Measurements from ENCODE around the gene OR3A1. TPM values are rescaled to one million over a fixed set of nuclear protein-coding genes. Genes with fewer than 3 reads are reported as not detected.
"Not testable (repeated sequence)": the region's sequence is repeated elsewhere in the genome, so short reads cannot be mapped to it uniquely, and the experiment has no call there.

Gene OR3A1
- total RNA-seq (not detected), polyA plus RNA-seq (not detected)
- long read RNA-seq, donor 1 = 0 reads
- long read RNA-seq, donor 2 = 0 reads
- long read RNA-seq, donor 3 = 0 reads
- long read RNA-seq, donor 4 = 0 reads

GRCh38 chr17:3298260-3298659 lies at the start of gene OR3A1:
TSS of gene OR3A1 (minus strand) at chr17:3298360. CDS start at chr17:3292582, 5,778 bp downstream.
- intact Hi-C loops (cut with DNase I) = no loop called here
- Histone ChIP-seq H3K27me3 (ENCODE audit: control insufficient read depth, insufficient read depth) (no peaks in the 10 kb centered on the region), H3K4me1 (ENCODE audit: control insufficient read depth, insufficient read depth, low read length) (no peaks in the 10 kb centered on the region), H3K27ac (ENCODE audit: low read length) (no peak within 1 kb of the TSS), H3K9me3 (ENCODE audit: control insufficient read depth, low read length) (peaks cover 2% of the 10 kb centered on the region), H3K4me3 (ENCODE audit: low read length) (no peak within 1 kb of the TSS)
- ATAC-seq = no peak
- DNase-seq = no peak
- WGBS = 73% methylated on average over 6 of the region's 6 CpGs

GRCh38 chr17:3342782-3343181 lies 44.6 kb upstream of the OR3A1 start:
- DNase-seq; H3K27ac ChIP-seq (ENCODE audit: low read length); H3K27me3 ChIP-seq (ENCODE audit: control insufficient read depth, insufficient read depth); H3K4me1 ChIP-seq (ENCODE audit: control insufficient read depth, insufficient read depth, low read length); intact Hi-C loops (cut with DNase I); H3K9me3 ChIP-seq (ENCODE audit: control insufficient read depth, low read length); ATAC-seq; H3K4me3 ChIP-seq (ENCODE audit: low read length): not testable (repeated sequence)
- WGBS = 88% methylated on average over 12 of the region's 12 CpGs

- no peak overlapping the region for H3K27ac ChIP-seq (ENCODE audit: low read length)
- H3K27me3 ChIP-seq (ENCODE audit: control insufficient read depth, insufficient read depth) = no peaks in the 10 kb centered on the region
- peaks cover 2% of the 10 kb centered on the region for H3K4me1 ChIP-seq (ENCODE audit: control insufficient read depth, insufficient read depth, low read length)
- WGBS = 37% methylated on average over 4 of the region's 4 CpGs
- DNase-seq = no peak
- ATAC-seq = no peak
- no peaks in the 10 kb centered on the region for H3K9me3 ChIP-seq (ENCODE audit: control insufficient read depth, low read length)
- H3K4me3 ChIP-seq (ENCODE audit: low read length) = no peak overlapping the region
- intact Hi-C loops (cut with DNase I) = loop anchor here in 1 of 4 donors (10.0 kb wide), 1 partner anchor 511 kb away; no protein-coding TSS in a partner anchor
Observed at GRCh38 chr17:3335876-3336275, 37.7 kb upstream of the OR3A1 start.

GRCh38 chr17:3318336-3318735 lies 20.2 kb upstream of the OR3A1 start:
- no peak overlapping the region for H3K27ac ChIP-seq (ENCODE audit: low read length)
- H3K27me3 ChIP-seq (ENCODE audit: control insufficient read depth, insufficient read depth) = no peaks in the 10 kb centered on the region
- WGBS = 64% methylated on average over 5 of the region's 5 CpGs
- H3K9me3 ChIP-seq (ENCODE audit: control insufficient read depth, low read length) = no peaks in the 10 kb centered on the region
- DNase-seq (no peak), ATAC-seq (no peak)
- intact Hi-C loops (cut with DNase I) = no loop called here
- no peaks in the 10 kb centered on the region for H3K4me1 ChIP-seq (ENCODE audit: control insufficient read depth, insufficient read depth, low read length)
- no peak overlapping the region for H3K4me3 ChIP-seq (ENCODE audit: low read length)

GRCh38 chr17:3316836-3317235 lies 18.7 kb upstream of the OR3A1 start:
- Histone ChIP-seq H3K4me3 (ENCODE audit: low read length) (no peak overlapping the region), H3K9me3 (ENCODE audit: control insufficient read depth, low read length) (no peaks in the 10 kb centered on the region), H3K27me3 (ENCODE audit: control insufficient read depth, insufficient read depth) (peaks cover under 1% of the 10 kb centered on the region), H3K27ac (ENCODE audit: low read length) (no peak overlapping the region), H3K4me1 (ENCODE audit: control insufficient read depth, insufficient read depth, low read length) (no peaks in the 10 kb centered on the region)
- intact Hi-C loops (cut with DNase I) = no loop called here
- ATAC-seq (no peak), DNase-seq (no peak)
- WGBS = 60% methylated on average over 3 of the region's 3 CpGs

GRCh38 chr17:3308603-3309002 lies 10.4 kb upstream of the OR3A1 start:
- no peaks in the 10 kb centered on the region for H3K9me3 ChIP-seq (ENCODE audit: control insufficient read depth, low read length)
- no peak for ATAC-seq
- intact Hi-C loops (cut with DNase I) = no loop called here
- no peak overlapping the region for H3K4me3 ChIP-seq (ENCODE audit: low read length)
- WGBS = 71% methylated on average over 4 of the region's 4 CpGs
- no peak for DNase-seq
- H3K27me3 ChIP-seq (ENCODE audit: control insufficient read depth, insufficient read depth) = peaks cover 2% of the 10 kb centered on the region
- no peak overlapping the region for H3K27ac ChIP-seq (ENCODE audit: low read length)
- H3K4me1 ChIP-seq (ENCODE audit: control insufficient read depth, insufficient read depth, low read length) = no peaks in the 10 kb centered on the region

- no peaks in the 10 kb centered on the region for H3K4me1 ChIP-seq (ENCODE audit: control insufficient read depth, insufficient read depth, low read length)
- DNase-seq = no peak
- WGBS = 63% methylated on average over 4 of the region's 4 CpGs
- H3K9me3 ChIP-seq (ENCODE audit: control insufficient read depth, low read length) = no peaks in the 10 kb centered on the region
- H3K27ac ChIP-seq (ENCODE audit: low read length) = no peak overlapping the region
- no peak for ATAC-seq
- intact Hi-C loops (cut with DNase I) = no loop called here
- H3K4me3 ChIP-seq (ENCODE audit: low read length) = no peak overlapping the region
- no peaks in the 10 kb centered on the region for H3K27me3 ChIP-seq (ENCODE audit: control insufficient read depth, insufficient read depth)
Observed at GRCh38 chr17:3295632-3296031, 2.5 kb downstream of the OR3A1 start.

- H3K9me3 ChIP-seq (ENCODE audit: control insufficient read depth, low read length); H3K4me3 ChIP-seq (ENCODE audit: low read length); H3K4me1 ChIP-seq (ENCODE audit: control insufficient read depth, insufficient read depth, low read length); H3K27ac ChIP-seq (ENCODE audit: low read length); H3K27me3 ChIP-seq (ENCODE audit: control insufficient read depth, insufficient read depth); ATAC-seq; intact Hi-C loops (cut with DNase I); DNase-seq: not testable (repeated sequence)
- WGBS = 83% methylated on average over 1 of the region's 1 CpG
Observed at GRCh38 chr17:3293548-3293947, 4.6 kb downstream of the OR3A1 start.

- intact Hi-C loops (cut with DNase I) = no loop called here
- DNase-seq = no peak
- no peak for ATAC-seq
- Histone ChIP-seq H3K4me3 (ENCODE audit: low read length) (no peak overlapping the region), H3K27me3 (ENCODE audit: control insufficient read depth, insufficient read depth) (no peaks in the 10 kb centered on the region), H3K27ac (ENCODE audit: low read length) (no peak overlapping the region), H3K9me3 (ENCODE audit: control insufficient read depth, low read length) (no peaks in the 10 kb centered on the region), H3K4me1 (ENCODE audit: control insufficient read depth, insufficient read depth, low read length) (no peaks in the 10 kb centered on the region)
- WGBS = 82% methylated on average over 1 of the region's 1 CpG
Observed at GRCh38 chr17:3282901-3283300, 15.3 kb downstream of the OR3A1 start.

- Histone ChIP-seq H3K9me3 (ENCODE audit: control insufficient read depth, low read length) (no peaks in the 10 kb centered on the region), H3K27ac (ENCODE audit: low read length) (no peak overlapping the region), H3K4me1 (ENCODE audit: control insufficient read depth, insufficient read depth, low read length) (no peaks in the 10 kb centered on the region), H3K27me3 (ENCODE audit: control insufficient read depth, insufficient read depth) (no peaks in the 10 kb centered on the region), H3K4me3 (ENCODE audit: low read length) (no peak overlapping the region)
- ATAC-seq (no peak), DNase-seq (no peak)
- intact Hi-C loops (cut with DNase I) = no loop called here
- 60% methylated on average over 4 of the region's 4 CpGs for WGBS
Observed at GRCh38 chr17:3276126-3276525, 22.0 kb downstream of the OR3A1 start.

GRCh38 chr17:3271072-3271848 lies 26.9 kb downstream of the OR3A1 start:
- Histone ChIP-seq H3K27me3 (ENCODE audit: control insufficient read depth, insufficient read depth) (no peaks in the 10 kb centered on the region), H3K4me3 (ENCODE audit: low read length) (no peak overlapping the region), H3K9me3 (ENCODE audit: control insufficient read depth, low read length) (no peaks in the 10 kb centered on the region), H3K27ac (ENCODE audit: low read length) (no peak overlapping the region), H3K4me1 (ENCODE audit: control insufficient read depth, insufficient read depth, low read length) (no peaks in the 10 kb centered on the region)
- 88% methylated on average over 5 of the region's 5 CpGs for WGBS
- ATAC-seq (no peak), DNase-seq (no peak)
- intact Hi-C loops (cut with DNase I) = no loop called here
